Measurements from ENCODE around the gene APOBEC3G.

Gene APOBEC3G

GRCh38 chr22:39115570-39115969 is 38.5 kb downstream of the APOBEC3G start:
- H3K4me3 ChIP-seq (replicated peaks in 1 of 2; ENCODE audit: low read depth in 2 of 2, low read length in 2 of 2): no peak overlapping the region
- DNase-seq (ENCODE audit: low read depth in 2 of 2): no peak
- no peak for TF ChIP-seq CTCF (IDR thresholded peaks at IDR 0.05; ENCODE audit: low read depth, low read length)

- no peak for TF ChIP-seq CTCF (IDR thresholded peaks at IDR 0.05; ENCODE audit: low read depth, low read length)
- DNase-seq (ENCODE audit: low read depth in 2 of 2): no peak
- no peak overlapping the region for H3K4me3 ChIP-seq (replicated peaks in 1 of 2; ENCODE audit: low read depth in 2 of 2, low read length in 2 of 2)
These were observed 39.0 kb downstream of the APOBEC3G start for GRCh38 chr22:39115977-39116621.

- TF ChIP-seq CTCF (IDR thresholded peaks at IDR 0.05; ENCODE audit: low read depth, low read length): peak; percentile 52
- DNase-seq (ENCODE audit: low read depth in 2 of 2): peak; percentile 66 to 70
- H3K4me3 ChIP-seq (replicated peaks in 1 of 2; ENCODE audit: low read depth in 2 of 2, low read length in 2 of 2): no peak overlapping the region
These were observed 40.6 kb downstream of the APOBEC3G start for GRCh38 chr22:39117585-39118191.

GRCh38 chr22:39120983-39121382 is 43.9 kb downstream of the APOBEC3G start:
- H3K4me3 ChIP-seq (replicated peaks in 1 of 2; ENCODE audit: low read depth in 2 of 2, low read length in 2 of 2): no peak overlapping the region
- no peak for DNase-seq (ENCODE audit: low read depth in 2 of 2)
- no peak for TF ChIP-seq CTCF (IDR thresholded peaks at IDR 0.05; ENCODE audit: low read depth, low read length)

GRCh38 chr22:39122772-39123470 is 45.8 kb downstream of the APOBEC3G start:
- DNase-seq (ENCODE audit: low read depth in 2 of 2): no peak

More at GRCh38 chr22:39122772-39123470, 45.8 kb downstream of the APOBEC3G start:
- no peak for TF ChIP-seq CTCF (IDR thresholded peaks at IDR 0.05; ENCODE audit: low read depth, low read length)
- no peak overlapping the region for H3K4me3 ChIP-seq (replicated peaks in 1 of 2; ENCODE audit: low read depth in 2 of 2, low read length in 2 of 2)
